IPS-20b (cell line): Measurements from ENCODE around the gene GTPBP10.

Experiments used
- H3K27ac ChIP-seq: one replicate; pipeline ENCODE4 v1.5.1; 2013; ENCODE audit warnings: low read length
- H3K27me3 ChIP-seq: 2 replicates; pipeline ENCODE4 v1.6.1; 2013; ENCODE audit warnings: mild to moderate bottlenecking, low read length, inconsistent platforms; ENCODE audit not compliant: insufficient read depth
- H3K36me3 ChIP-seq: 2 replicates; pipeline ENCODE4 v1.6.1; 2013; ENCODE audit warnings: low read depth, mild to moderate bottlenecking, inconsistent platforms, low read length, moderate library complexity; ENCODE audit not compliant: insufficient read depth
- H3K4me1 ChIP-seq: 2 replicates; pipeline ENCODE4 v1.6.1; 2013; ENCODE audit warnings: mild to moderate bottlenecking, control low read depth, inconsistent platforms, low read length, moderate library complexity; ENCODE audit not compliant: insufficient read depth
- H3K4me3 ChIP-seq: 2 replicates; pipeline ENCODE4 v1.5.1; 2013; ENCODE audit warnings: mild to moderate bottlenecking, low read length, inconsistent platforms
- H3K9ac ChIP-seq: 2 replicates; pipeline ENCODE4 v1.6.1; 2013; ENCODE audit warnings: low read depth, mild to moderate bottlenecking, inconsistent platforms, low read length, moderate library complexity
- H3K9me3 ChIP-seq: 2 replicates; pipeline ENCODE4 v1.6.1; 2013; ENCODE audit warnings: mild to moderate bottlenecking, low read depth, low read length, inconsistent platforms; ENCODE audit not compliant: insufficient read depth

Gene GTPBP10

DNA sequence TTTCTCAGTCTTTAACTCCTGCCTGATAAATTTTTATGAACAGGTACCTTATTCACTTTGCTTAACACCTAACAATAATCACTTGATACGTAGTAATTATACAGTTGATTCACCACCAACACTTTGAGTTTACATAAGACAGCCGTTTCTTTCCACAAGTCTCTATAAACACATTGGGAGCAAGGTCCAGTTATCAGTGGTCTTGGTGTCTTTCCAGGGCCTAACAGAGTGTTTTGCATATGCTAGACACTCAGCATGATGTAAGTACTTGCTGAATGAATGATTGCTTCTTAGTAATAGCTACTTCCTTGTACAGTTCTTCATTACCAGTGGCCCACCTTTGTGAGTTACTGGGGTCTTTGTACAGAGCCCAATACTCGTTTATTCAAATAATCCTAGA lies 63.2 kb downstream of the GTPBP10 start:
- Histone ChIP-seq H3K9me3 (no peaks in the 10 kb centered on the region), H3K27me3 (no peaks in the 10 kb centered on the region), H3K4me3 (no peak overlapping the region), H3K27ac (no peak overlapping the region), H3K9ac (no peak overlapping the region), H3K4me1 (no peaks in the 10 kb centered on the region), H3K36me3 (peaks cover 82% of the 10 kb centered on the region)

DNA sequence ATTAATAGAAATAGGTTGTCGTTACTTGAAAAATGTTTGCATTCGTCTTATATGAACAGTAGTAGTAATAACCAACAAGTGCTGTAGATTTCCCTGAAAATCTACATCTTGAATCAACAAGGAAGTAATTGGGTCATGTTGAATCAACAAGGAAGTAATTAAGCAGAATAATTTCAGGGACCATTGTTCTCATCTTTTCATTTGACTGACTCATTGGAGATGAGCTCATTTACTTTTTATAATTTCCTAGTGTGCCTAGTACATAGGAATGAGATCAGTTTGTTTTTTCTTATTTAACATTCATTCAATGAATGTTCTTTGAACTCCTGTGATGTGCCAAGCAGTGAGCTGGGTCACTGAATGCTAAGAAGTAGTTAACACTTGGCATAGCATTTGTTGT lies 65.0 kb downstream of the GTPBP10 start:
- no peaks in the 10 kb centered on the region for H3K27me3 ChIP-seq
- H3K9me3 ChIP-seq, result no peaks in the 10 kb centered on the region
- H3K4me3 ChIP-seq, result no peak overlapping the region
- H3K9ac ChIP-seq, result no peak overlapping the region
- H3K4me1 ChIP-seq, result no peaks in the 10 kb centered on the region
- H3K36me3 ChIP-seq, result peaks cover 67% of the 10 kb centered on the region
- H3K27ac ChIP-seq, result no peak overlapping the region

DNA sequence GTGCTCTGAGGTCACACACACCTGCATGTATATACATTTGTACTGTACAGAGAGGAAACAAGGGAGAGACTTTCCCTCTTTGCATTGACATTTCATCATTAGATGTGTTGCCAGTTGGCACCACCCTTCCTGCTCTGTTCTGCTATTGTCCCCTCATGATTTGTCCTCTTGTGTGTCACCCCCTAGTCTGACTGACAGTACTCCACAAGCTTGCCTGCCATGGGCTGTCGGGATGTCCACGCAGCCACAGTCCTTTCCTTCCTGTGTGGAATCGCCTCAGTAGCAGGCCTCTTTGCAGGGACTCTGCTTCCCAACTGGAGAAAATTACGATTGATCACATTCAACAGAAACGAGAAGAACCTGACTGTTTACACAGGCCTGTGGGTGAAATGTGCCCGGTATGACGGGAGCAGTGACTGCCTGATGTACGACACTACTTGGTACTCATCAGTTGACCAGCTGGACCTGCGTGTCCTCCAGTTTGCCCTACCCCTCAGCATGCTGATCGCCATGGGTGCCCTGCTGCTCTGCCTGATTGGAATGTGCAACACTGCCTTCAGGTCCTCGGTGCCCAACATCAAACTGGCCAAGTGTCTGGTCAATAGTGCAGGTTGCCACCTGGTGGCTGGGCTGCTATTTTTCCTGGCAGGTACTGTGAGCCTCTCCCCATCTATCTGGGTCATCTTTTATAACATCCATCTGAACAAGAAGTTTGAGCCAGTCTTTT lies 66.1 kb downstream of the GTPBP10 start:
- Histone ChIP-seq H3K36me3 (peaks cover 58% of the 10 kb centered on the region), H3K27ac (no peak overlapping the region), H3K9ac (no peak overlapping the region), H3K4me3 (no peak overlapping the region), H3K4me1 (no peaks in the 10 kb centered on the region), H3K9me3 (no peaks in the 10 kb centered on the region), H3K27me3 (no peaks in the 10 kb centered on the region)

DNA sequence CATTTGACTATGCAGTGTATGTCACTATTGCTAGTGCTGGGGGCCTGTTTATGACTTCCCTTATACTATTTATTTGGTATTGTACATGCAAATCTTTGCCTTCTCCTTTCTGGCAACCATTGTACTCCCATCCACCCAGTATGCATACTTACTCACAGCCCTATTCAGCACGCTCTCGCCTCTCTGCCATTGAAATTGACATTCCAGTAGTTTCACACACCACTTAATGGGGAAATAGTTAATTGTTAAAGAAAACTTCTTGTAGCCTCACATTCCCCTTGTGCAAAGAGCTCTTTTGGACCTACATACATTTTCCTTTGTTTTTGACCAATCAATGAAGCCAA lies 66.6 kb downstream of the GTPBP10 start:
- H3K27ac ChIP-seq, result no peak overlapping the region
- no peaks in the 10 kb centered on the region for H3K9me3 ChIP-seq
- H3K36me3 ChIP-seq, result peaks cover 52% of the 10 kb centered on the region
- no peak overlapping the region for H3K4me3 ChIP-seq
- H3K4me1 ChIP-seq, result no peaks in the 10 kb centered on the region
- H3K9ac ChIP-seq, result no peak overlapping the region
- H3K27me3 ChIP-seq, result no peaks in the 10 kb centered on the region

DNA sequence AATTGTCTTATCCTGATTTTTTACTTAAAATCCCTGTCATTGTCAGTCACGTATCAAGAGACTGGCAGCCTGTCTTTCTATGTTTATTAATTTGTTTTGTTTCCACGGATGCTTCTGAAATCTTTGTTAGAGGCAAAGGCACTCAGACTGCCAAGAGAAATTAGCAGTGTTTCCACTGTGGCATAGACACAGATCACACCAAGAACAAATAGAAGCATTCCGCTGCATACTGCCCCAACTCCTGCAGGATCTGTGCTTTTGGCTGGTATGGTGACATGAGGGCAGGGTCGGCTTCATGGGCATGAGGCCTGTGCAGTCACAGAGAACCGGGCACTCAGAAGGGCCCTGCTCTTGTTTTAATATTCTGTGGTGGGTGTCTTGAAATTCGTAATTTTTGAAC lies 75.1 kb downstream of the GTPBP10 start:
- Histone ChIP-seq H3K27ac (no peak overlapping the region), H3K9me3 (no peaks in the 10 kb centered on the region), H3K27me3 (no peaks in the 10 kb centered on the region), H3K4me1 (no peaks in the 10 kb centered on the region), H3K4me3 (no peak overlapping the region), H3K36me3 (no peaks in the 10 kb centered on the region), H3K9ac (no peak overlapping the region)

DNA sequence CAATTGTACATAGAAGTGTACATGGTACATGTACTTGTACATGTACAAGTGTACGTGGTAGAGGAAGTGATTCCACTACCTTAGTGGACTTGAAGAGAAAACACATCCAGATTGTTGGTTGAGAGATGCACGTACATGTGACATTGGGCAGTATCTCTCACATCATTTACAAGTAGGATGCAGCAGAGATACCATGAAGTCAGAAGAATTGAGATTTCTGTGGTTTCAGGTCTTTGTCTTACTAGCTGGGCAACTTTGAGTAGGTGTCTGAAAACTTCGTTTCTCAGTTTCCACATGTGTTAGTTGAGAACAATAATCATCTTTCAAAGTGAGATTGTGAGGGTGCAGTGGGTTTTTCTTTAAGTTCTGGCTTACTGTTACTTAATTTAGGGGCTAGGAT lies 78.2 kb downstream of the GTPBP10 start:
- H3K4me1 ChIP-seq, result no peaks in the 10 kb centered on the region
- H3K27me3 ChIP-seq, result no peaks in the 10 kb centered on the region
- H3K9ac ChIP-seq, result no peak overlapping the region
- no peak overlapping the region for H3K27ac ChIP-seq
- no peaks in the 10 kb centered on the region for H3K9me3 ChIP-seq
- no peaks in the 10 kb centered on the region for H3K36me3 ChIP-seq
- H3K4me3 ChIP-seq, result no peak overlapping the region

DNA sequence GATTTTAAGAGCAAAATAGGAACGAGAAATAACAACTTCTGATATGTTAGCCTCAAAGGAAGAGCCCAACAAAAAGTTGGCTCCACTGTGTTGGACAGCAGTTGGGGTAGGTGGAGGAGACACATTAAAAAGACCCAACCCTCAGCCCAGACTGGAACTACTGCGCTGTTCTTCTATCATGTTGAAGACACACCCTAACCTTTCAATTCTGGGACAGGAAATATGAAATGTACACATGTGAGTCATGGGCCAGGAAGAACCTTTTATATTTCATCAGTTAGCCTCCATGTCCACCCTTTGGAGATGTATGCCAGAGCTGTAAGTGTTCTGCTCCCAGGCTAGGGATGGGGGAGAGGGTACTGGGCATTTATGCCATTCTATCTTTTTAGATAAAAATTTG lies 78.9 kb downstream of the GTPBP10 start:
- Histone ChIP-seq H3K27me3 (no peaks in the 10 kb centered on the region), H3K4me3 (no peak overlapping the region), H3K36me3 (no peaks in the 10 kb centered on the region), H3K9me3 (no peaks in the 10 kb centered on the region), H3K4me1 (no peaks in the 10 kb centered on the region), H3K9ac (no peak overlapping the region), H3K27ac (no peak overlapping the region)

DNA sequence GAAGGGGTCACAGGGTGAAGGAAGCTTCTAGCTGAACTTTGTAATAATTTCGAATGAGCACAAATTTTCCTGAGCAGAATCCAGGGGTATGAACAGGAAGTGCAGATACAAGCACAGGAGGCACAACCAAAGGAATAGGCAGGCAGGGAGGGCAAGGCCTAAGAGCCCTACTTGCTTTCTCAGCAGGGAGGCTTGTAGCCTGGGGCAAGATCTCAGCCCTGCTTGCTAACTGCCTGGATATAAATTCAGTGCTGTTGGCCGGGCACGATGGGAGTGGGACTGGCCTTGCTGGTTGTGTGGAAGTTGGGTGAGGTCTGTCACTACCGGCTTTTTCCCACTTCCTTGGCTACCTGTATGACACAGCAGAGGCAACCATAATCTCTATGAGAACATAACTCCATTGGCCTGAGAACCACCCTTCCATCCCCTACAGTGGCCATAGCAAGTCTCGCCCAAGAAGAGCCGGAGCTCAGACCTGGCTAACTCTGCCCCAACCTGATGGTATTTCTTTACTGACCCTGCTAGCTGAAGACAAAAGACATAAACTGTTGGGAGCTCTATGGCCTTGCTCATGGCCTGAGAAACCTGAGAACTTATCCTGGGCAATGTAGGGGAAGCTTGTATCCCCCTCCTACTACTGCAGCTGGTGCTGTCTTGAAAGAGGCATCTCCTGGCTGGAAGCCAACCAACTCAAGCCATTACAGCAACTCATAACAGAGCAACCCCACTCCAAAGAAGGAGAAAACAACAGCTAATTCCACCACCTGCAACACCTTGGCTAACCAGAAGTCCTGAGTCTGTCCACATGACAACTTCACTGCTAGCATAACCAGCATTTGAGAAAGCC lies 84.3 kb downstream of the GTPBP10 start:
- Histone ChIP-seq H3K9ac (no peak overlapping the region), H3K4me3 (no peak overlapping the region), H3K27ac (no peak overlapping the region), H3K4me1 (no peaks in the 10 kb centered on the region), H3K9me3 (peaks cover 9% of the 10 kb centered on the region; the same call in 1 of the 2 replicates), H3K36me3 (no peaks in the 10 kb centered on the region), H3K27me3 (no peaks in the 10 kb centered on the region)

DNA sequence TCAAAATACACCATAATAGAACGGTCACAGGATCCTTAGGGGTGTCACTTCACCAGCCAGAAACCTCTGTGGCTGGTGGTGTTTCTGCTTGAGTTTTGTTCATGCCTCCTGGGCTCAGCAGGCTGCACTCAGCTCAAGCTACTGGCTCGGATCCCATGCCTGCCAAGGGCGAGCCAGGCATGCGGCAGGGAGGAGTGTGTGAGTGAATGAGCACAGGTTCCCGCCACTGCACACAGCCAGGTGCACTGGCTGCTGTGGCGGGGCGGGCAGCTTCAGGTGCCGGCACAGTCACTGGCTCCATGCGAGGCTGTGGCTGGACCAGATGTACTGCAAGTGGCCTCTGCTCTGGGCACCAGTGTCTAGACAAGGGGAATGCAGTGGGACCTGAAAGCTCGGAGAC lies 86.2 kb downstream of the GTPBP10 start:
- no peak overlapping the region for H3K4me3 ChIP-seq
- no peak overlapping the region for H3K27ac ChIP-seq
- H3K9ac ChIP-seq, result no peak overlapping the region

DNA sequence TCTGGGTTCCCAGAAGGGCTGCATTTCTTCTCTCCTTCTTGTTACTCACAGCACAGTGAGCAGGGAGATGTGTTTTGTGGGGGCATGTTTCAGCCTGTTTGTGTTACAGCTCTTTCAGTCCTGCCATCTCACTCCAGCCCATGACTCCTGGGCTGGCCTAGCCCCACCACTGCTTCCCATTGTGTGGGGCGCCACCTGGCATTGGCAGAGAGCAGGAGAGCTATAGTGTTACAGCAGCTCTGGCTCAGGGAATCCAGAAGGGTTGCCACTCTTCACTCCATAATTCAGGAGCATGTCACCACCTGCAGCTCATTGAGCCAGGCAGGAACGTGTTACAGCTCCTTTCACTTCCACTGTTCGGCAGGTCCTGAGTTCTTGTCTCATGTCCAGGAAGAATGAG lies 86.7 kb downstream of the GTPBP10 start:
- Histone ChIP-seq H3K27me3 (no peaks in the 10 kb centered on the region), H3K4me3 (no peak overlapping the region), H3K9me3 (peaks cover 9% of the 10 kb centered on the region; the same call in 1 of the 2 replicates), H3K9ac (no peak overlapping the region), H3K27ac (no peak overlapping the region), H3K36me3 (no peaks in the 10 kb centered on the region), H3K4me1 (no peaks in the 10 kb centered on the region)

More for the DNA sequence above, 86.2 kb downstream of the GTPBP10 start:
- Histone ChIP-seq H3K9me3 (peaks cover 9% of the 10 kb centered on the region; the same call in 1 of the 2 replicates), H3K36me3 (no peaks in the 10 kb centered on the region), H3K4me1 (no peaks in the 10 kb centered on the region), H3K27me3 (no peaks in the 10 kb centered on the region)
